ENCODE results near the gene KIF16B.

DNA sequence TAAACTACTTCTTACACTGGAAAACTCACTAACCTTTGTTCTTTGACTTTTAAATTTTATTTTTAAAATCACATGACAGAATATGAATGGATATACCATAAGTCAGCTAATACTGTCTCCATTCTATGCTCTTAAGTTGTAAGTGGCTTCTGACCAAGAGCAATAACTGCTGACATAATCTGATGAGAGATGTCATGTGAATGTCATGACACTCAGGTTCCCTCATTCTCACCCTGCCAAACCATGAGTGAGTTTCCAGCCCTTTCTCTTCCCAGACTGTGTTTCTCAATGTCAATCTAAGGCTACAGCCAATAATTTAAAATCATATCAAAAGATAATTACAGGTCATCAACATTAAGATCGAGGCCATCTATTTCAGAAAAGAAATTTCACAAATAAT is 39.7 kb downstream of the KIF16B start:
- no peak for TF ChIP-seq CTCF (IDR thresholded peaks at IDR 0.05)
- TF ChIP-seq POLR2A (IDR thresholded peaks at IDR 0.05) = no peak
- TF ChIP-seq POLR2AphosphoS5 (IDR thresholded peaks at IDR 0.05) = no peak

Data from breast epithelium (tissue), 3 donors.